ENCODE data around the gene SLC1A2.

SLC1A2 gene

DNA sequence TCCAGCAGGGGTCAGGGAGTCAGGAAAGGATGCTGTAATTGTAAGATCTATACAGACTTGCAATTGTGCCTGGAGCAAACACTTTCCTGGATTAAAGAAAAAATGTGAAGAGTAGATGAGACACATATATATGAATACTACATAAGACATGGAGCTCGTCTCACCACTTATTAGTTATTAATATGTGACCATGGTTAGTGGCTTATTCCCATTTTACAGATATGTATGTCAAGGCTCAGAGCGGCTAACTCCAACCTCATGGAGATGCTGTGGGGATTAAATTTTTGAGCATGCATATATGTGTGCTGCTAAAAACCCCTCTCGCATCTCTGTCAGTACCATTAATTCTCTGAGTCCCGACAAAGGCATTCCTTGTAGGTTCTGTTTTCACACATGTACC, 125.7 kb downstream of the SLC1A2 start:
- no peak for DNase-seq

DNA sequence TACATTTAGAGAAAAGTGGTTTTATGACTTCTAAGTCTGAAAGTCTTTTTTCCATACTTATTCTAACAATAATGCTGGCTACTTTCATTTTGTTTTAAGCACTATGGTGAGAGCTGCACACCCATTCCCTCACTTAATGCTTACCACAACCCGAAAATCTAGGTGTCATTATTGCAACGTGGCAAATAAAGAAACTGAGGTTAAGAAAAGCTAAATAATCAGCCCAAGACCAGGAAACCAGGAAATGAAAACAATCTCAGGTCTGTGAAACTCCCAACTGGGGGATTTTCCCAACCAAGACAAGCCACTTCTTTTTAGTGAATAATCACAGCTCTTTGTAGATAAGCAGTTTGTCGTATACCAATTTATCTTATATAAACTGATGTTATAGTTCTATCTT, 126.3 kb downstream of the SLC1A2 start:
- DNase-seq, result no peak

DNA sequence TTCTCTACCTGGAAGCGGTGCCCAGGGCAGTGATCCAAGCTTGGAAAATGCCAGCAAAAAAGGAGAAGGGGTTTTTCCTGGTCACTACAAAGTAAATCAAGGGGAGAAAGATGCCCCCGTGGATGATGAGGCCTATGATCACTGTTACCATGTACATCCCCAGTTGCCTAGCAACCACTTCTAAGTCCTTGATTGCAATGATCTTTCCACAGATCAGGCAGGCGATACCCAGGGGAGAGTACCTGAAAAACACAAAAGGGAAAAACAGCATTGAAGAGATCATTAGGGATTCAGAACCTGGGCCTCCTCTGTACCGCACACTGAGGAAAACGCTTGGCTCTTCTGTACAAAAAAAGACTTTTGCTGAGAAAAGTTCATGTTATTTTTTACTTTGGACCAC, 127.1 kb downstream of the SLC1A2 start:
- DNase-seq, result no peak

DNA sequence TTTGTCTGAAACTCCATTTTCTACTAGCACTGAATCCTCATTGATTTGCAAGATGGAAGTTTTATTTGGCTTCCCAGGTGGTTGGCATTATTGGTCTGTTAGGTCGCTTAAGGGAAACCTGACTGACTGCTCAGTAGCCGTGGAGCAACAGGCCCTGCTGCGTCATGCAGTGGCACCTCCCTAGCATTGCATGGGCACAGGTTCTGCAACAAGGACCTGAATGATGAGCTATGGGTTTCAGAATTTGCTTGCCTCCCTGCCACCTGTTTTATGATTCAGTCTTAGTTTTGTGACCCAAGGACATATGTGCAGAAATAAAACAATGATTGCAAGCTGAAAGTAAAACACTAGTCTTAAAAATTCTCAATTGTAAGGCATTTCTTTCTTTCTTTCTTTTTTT, 128.5 kb downstream of the SLC1A2 start:
- no peak for DNase-seq

DNA sequence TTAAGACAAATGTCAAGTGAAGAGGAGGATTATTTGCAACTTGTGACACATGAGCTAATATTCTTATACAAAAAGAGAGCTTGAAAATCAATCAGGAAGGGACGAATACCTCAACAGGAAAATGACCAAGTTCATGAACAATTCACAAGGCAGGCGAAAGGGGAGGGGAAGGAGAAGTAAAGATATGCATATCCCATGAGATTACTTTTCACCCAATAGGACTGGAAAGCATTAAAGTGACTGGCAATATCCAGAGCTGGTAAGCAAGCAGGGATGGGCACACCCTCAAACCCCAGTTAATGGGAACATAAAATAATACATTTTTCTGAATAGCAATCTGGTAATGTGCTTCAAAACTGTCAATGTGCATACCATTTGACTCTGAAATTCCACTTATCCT, 129.5 kb downstream of the SLC1A2 start:
- DNase-seq, result no peak

DNA sequence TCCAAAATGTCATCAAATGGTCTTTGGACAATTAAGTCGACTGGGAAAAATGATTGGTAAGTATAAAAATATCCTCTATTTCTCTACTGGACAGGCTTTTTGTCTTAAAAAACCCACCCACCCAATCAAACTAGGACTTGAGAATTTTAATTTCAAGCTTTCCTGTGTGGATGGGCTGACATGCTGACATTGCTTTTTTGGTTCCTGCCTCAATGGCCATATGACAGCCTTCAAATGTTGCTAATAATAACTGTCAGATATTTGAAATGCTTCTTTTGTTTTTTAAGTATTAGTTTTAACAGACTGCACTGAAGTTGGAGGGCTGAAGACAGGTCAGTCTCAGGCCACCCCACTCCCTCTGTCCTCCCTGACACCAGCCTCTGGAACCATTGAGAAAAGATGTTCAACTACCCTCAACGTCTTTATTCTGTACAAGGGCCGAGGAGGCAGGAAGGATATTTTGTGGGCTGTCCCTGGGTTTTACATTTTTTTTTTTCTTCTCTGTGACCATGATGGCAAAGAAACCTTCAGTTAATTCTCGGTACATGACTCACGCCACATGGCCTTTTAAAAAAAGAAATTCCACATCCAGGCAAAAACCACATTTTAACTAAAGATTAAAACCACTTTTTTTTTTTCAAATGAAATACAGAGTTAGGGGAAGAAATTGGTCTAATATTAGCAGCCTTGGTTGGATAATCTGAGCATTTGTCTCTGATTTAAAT, 130.4 kb downstream of the SLC1A2 start:
- DNase-seq, result no peak

DNA sequence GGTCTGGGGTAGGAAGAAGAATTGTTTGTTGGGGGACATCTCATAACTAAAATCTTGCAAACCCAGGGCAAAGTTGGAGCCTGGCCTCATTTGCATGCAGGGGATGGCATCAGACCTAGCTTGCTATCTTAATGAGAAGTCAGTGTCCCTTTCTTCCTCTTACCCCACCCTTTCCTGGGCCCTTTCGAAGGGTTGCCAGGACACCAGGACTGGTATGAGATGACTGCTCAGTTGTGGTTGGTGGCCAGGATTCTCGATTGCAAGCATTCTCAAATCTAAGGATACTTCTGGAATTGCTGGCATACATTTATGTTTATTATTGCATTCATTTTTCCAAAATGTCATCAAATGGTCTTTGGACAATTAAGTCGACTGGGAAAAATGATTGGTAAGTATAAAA, 131.0 kb downstream of the SLC1A2 start:
- no peak for DNase-seq

DNA sequence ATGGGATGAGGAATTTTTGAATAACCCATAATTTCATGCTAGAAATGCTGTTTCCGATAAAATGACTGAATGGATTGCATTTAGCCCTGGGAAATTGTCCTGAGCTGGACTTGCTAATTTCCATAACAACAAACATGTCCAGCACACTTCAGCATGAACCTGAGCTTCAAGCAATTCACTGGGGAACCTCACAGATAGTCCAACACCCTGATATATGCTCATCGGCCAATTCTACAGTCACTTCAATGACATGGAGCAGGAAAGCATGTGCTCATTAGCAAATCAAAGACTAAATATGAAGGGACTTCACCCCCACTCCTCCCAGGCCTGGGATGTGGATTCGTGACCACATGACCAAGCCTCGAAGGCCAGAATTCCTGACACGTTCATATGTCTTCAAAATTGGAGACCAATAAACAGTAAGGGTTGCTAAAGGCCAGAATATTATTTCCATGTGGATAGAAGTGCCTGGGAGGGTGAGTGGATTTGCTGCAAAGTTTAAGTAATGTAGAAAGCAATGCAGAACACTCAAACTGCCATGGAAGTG, 131.9 kb downstream of the SLC1A2 start:
- no peak for DNase-seq

DNA sequence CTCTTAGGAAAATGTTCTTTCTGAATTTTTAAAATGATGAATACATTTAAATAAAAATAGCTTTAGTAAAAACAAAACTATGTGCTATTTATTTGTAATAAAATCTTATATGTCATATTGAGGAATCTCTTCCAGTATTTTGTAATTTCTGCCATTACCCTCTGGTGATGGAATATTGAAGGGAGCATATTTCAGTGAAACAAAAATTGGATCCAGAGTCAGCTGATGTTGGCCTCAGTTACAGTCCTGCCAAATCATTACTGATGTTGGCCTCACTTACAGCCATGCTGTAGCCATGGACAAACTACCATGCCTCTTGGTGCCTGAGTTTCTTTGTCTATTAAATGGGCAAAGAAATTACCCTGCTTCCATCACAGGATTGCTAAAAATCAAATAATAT, 133.2 kb downstream of the SLC1A2 start:
- no peak for DNase-seq

DNA sequence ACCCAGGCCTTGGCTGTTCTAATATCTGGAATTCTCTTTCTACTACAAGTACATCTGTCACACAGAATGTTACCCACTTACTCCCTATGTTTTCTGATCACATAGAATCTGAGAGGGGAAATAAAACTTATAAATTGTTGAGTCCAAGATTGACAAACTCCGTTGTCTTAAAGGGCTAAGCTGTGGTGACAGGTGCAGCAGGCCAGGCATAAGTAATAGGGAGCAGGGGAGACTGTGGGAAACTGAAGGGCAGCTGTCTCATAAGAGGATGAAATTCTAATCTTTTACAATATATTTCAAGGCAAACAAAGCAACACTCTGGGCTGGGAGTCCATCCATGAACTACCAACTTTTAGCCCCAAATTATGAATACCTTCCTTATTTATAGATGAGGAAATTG, 133.9 kb downstream of the SLC1A2 start:
- no peak for DNase-seq

DNA sequence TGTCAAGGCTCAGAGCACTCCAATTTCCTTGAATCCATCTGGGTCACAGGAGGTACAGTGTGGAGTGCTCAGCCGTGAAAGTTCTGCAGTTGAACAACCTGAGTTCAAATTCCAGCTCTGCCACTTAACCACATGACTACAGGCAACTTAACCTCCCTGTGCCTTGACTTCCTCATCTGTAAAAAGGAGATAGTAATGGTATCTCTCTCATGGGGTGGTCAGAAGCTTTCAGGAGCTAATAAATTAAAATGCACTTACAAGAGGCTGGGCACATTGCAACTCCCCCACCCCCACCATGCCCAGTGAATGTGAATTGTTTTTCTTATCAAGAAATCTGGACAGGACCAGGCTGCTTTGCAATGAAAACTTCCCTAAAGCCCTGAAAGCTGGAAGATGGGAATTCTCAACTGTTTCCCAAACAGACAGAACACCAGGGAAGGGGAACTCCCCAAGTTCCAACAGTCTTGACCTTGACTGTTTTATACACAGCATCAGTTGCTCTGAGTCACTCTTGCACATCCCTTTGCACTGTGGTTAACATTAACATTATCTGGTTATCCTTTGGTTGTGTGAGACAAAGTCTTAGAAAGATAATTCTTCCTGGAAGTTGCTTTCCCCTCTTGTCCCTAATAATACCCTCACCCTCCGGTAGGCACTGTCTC, 137.0 kb downstream of the SLC1A2 start:
- no peak for DNase-seq

DNA sequence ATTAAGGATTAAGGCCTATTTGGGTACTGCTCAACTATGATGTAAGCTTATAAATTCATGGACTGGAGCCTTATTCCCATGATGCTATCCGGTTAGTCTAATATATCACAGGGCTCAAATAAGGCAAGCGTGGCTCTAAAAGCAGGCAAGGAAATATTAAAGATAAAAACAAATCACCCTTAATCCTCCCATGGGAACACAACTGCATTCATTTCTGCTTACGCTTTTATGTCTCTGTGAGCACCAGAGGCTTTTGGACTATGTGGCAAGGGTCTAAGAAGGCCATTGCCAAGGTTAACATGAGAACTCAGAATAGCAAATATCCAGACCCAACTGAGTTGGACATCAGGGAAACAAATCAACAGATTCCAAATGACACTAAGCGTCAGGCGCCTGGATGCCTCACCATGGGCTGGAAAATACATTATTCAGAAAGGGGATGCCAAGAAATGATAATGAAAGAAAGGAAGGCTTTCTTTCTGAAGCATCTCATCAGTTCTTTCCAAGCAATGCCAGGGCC, 138.1 kb downstream of the SLC1A2 start:
- no peak for DNase-seq

DNA sequence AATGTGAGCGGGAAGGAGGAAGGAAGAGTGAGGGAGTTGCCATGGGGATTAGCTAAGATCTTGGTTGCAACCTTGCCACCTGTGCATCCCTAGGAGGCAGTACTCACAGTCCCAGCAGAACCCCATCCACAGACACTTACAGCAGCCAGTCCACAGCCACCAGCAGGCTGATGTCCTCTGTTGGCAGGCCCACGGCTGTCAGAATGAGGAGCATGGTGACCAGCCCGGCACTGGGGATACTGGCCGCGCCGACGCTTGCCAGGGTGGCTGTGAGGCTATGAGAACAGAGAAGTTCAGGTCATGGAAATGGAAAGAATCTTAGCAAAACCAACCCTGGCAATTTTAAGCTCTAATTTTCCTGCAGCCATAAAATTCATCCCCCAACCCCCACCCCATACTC, 138.6 kb downstream of the SLC1A2 start:
- no peak for DNase-seq

DNA sequence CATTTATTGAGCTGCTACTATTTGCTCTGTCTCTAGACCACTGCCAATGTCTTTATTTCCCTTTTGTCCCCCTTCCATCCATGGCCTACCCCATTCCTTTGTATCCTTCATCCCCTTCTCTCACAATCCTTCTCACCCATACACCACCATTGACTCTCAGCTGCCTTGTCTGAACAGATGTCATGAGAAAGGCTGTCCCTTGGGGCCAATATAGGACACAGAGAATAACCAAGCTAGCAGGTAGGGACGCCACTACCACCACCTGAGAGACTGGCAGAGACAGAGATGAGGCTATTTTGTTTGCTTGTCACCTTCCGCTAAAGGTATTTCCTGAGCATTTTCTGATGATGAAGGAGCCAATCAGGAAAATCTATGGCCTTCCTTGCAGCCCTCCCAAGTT, 141.5 kb downstream of the SLC1A2 start:
- no peak for DNase-seq

DNA sequence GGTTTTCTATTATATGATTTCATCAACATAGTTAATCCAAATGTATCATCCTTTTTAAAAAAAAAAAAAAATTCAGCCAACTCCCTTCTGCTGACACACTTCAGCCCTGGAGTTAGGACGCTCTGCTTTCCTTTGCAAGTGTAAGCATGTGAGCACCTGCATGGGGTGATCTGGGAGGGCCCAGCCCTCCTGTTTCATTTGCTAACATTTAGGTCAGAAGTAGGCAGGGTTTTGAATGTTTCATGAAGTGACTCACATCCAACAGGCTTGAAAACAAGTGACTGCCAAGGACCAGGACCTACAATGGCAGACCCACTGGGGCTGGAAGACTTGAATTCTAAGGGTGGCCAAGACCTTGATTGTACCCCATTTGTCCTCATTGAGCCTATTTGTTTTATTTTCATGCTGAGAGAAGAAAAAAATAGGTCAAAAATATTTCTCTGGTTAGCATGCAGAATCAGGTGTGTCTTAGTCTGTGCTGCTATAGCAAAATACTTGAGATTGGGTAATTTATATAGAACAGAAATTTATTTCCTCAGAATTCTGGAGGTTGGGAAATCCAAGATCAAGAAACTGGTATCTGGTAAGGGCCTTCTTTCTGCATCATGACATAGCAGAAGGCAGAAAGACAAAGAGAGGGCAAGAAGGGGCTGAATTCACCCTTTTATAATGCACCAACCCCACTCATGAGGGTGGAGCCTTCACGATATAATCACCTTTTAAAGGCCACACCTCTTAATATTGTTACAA, 142.8 kb downstream of the SLC1A2 start:
- DNase-seq, result no peak

DNA sequence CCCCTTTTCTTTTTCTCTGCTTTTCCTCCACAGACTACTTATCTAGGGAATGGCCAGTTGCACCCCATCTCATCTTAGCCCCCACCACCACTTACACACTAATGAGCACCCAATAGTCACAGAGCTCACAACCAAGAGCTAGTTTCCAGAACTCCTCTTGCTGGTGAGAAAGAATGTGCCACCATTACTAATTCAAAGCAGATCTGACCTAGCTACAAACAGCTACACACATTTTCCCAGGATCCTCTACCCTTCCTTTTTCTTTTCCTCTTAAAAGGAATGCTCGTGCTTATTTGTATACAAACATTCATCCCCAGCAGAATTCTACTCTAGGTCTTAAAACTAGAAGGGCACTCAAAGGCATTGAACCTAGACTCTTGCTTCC, 143.6 kb downstream of the SLC1A2 start:
- no peak for DNase-seq

DNA sequence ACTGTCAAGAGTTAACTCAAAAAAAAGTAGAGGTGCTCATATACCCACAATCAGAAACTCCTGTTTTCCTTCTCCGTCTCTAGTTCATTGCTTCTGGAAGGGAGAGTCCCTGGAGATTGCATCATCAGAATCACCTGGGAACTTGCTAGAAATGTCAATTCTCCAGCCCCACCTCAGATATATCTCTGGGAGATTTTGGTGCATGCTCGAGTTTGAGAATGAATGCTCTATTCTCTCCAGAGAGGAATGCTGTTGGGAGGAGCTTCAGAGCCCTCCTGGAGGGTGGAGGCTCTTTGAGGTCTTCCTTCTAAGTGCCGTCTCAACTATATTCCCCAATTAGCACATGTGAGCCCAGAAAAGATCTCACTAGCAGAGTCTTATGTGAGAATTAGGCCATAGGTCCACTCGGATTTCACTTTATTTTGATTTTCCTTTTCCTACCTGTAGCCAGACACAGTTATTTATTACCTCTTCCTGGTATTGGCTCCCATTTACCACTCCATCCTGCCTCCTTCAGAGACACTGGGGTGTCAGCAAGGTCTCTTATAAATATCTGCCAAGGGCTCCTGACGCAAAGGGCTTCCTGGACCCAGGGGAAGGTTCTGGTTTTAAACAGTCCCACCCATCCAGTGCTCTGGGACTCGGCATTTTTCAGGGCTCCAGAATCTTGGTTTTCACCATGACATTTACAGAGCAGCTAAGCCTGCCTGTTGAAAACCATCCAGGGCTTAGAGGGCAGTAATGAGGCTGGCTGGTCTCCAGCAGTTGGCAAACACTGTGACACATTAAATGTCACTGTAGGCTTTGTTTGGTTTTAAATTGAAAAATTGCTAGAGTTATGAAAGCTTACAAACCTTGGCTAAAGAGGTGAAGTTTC, 144.2 kb downstream of the SLC1A2 start:
- peak; percentile 66 for DNase-seq

DNA sequence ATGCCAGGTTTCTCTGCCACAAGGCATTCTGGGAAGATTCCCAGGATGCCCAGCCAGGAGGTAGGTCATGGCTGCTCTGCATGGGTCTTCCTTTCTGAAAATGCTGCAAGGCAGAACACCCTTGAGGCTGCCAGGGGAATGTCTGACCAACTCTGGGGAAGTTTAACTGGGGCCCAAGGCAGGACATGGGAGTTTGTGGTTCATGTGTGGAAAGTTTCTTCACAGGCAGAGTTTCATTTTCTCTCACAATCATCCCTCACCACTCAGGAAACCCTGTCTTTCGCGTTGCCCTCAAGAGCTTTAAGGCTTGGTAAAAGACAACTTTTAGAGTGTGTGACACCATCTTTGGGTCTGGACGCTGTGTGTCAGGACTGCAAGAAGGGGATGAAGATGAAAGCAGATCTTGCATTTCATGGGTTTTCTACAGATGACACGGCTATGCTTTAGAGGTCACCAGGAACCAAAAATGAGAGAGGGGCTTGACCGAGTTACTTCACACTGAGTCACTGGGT, 146.9 kb downstream of the SLC1A2 start:
- DNase-seq, result no peak

DNA sequence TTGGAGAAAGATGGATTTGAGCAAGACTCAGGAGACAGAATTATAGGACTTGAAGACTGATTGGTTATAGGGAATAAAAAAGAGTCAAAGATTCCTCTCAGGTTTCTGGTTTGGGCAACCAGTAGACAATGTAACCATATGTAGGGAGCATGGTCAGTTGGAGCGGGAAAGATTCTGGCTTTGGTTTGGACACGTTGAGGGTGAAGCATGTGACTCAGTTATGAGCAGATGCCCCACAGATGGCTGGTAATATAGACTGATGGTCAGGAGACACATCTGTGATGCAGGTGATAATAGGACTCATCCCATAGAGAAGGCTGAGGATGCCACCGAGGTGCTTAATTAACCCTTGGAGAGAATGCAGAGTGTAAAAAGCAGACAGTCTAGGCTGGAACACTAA, 148.3 kb downstream of the SLC1A2 start:
- DNase-seq, result no peak

DNA sequence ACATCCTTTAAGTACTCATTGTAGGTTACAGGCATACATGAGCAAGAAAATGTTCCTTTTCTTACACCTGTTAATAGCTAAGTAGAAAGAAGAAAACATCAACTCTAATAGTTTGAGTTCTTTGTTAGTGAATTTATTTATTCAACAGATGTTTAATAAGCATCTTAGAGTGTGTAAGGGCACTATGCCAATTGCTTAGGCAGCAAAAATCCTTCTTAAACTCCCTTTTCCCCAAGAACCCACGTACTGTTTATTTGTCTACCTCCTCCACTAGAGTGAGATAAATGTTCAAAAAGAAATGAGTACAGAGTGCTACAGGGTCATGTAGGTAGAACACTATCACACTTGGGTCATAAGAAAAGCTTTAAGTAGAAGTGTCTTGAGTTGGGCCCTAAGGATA, 149.0 kb downstream of the SLC1A2 start:
- DNase-seq, result no peak

DNA sequence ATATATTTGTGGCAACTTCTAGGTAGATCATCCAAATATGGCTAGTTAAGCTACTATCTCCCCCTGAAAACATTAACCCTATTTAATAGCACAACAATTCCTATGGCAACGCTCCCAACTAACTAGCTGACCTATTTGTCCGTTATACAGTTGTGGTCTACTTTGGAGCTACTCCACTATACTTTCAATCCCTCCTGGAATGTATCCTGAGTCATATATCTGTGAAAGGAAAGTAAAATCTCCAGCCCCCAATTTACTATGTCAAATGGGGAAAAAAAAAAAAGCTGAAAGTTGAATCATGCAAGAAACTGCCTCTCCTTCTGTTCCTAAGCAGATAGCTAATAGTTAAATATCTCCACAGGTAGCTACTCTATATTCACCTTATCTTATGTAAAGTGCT, 151.9 kb downstream of the SLC1A2 start:
- no peak for DNase-seq

DNA sequence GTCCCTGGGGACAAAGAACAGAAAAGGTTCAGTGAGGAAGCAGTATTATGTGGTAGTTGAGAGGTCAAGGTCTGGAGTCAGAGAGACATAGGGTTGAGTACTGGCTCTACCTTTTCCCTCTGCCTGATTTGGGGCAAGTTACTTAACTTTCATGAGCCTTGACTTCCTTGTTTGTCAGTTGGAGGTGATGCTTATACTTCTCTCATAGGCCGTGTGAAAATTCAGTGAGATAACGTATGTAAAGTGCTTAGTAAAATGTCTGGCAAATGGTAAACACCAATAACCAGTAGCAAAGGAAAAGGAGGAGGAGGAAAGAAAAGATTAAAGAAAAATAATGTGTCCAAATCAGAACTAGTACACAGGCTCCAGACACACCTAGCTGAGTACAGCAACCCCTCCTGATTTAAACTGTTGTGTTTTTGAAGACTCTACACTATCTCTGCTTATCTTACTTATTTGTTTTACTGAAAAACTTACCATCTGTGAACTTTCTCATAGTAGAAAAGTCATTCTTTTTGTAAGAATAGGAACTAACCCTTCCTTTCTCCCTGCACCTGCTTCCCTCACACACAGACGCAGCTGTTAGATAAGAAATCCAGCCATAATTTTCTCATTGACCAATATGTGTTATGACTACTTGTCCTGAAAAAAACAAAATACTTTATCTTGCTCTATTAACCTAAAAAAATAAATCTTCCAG, 153.5 kb downstream of the SLC1A2 start:
- DNase-seq, result no peak

Data from NCI-H774 (cell line).